RCC 7860 (cell line): ENCODE measurements around the gene SAP130.

Source experiments
- DNase-seq: peaks from one replicate; pipeline ENCODE4 v3.0.0-alpha.2; 2015; ENCODE audit warnings: low spot score
- FAIRE-seq: peaks from 2 replicates; lab custom pipeline; 2012; peaks lifted over from hg19 to GRCh38; lab: Jason Lieb, UNC

SAP130 gene

DNA sequence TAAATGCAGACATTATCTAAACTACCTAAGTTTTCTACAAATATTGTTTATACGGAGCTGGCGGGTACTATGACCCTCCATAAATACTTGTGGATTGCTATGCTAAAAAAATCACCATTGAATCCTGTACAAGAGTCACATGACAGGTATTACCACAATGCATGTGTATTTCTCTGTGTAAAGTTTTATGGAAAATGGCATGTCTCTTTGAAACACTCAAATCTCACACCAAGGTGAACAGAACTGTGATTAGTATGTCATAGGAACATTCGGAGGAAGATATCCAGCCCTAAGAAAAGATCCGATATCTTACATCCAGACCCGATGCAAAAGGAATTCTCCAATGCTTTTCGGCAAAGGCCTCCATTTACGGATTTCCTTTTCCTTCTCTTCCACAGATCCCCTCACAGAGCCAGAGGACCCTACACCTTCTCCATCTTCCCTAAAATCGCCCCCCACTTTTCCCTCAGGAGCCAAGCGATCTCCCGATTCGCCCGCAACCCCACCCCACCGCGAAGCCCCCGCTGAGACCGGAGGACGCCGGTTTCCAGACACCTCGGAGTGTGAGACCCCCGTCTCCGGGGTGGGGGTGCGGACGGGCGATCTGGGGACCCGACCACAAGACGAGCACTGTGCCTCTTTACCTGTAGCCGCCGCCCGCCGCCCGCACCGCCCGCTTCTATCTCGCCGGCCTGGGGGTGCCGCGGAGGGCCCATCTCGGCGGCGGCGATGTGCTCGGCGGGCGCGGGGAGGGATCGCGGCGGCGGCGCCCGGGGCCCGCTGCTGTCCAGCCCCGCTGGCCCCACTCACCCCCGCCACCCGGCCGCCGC is 1.2 kb downstream of the SAP130 start:
- DNase-seq (no peak), FAIRE-seq (no peak)

DNA sequence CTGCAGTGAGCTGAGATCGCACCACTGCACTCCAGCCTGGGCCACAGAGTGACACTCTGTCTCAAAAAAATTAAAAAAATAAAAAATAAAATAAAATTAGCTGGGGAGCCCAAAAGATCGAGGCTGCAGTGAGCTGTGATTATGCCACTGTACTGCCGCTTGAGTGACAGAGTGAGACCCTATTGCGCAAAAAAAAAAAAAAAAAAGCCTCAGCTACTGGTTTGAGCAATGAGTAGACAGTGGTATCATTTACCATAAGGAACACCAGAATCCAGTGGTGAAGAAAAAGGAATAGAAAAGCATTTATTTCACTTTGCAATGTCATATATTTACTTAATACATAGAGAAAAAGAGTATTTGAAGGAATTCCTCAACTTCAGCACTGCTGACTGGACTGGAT is 3.0 kb downstream of the SAP130 start:
- FAIRE-seq (no peak), DNase-seq (no peak)

DNA sequence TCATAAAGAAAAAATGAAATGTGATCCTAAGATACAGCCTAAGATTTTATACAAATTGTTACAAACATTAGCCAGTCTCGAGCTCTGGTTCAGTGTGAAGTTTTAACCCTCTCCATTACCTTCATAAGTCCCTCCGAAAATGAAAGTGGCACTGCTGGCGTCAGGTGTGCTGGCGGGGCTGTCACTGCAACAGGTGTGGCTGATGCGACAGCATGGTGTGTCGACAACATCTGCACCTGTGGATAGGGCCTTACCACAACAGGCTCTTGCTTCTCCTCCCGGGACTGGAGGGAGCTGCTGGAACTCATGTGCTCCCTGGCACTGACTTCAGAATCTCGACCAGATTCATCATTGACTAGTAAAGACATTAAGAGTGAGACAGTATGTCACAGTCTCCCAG is 10.3 kb downstream of the SAP130 start:
- FAIRE-seq (no peak), DNase-seq (no peak)

DNA sequence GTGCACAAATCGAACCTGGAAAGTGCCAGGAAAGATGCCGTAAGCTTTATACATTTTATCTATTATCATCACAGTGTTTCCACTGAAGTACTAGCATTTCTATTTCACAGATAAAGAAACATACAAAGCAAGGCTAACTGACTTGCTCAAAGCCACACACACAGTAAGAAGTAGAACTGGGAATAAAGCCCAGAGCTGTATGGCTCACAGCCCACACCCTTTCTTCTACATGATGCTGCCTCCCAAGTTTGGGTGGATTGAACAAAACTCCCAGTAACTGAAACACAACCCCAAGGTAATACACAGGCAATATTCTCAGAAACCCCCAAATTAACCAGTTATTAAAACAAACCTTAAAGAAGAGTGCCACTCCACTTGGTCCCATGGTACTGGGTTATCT is 11.2 kb downstream of the SAP130 start:
- no peak for DNase-seq
- no peak for FAIRE-seq

DNA sequence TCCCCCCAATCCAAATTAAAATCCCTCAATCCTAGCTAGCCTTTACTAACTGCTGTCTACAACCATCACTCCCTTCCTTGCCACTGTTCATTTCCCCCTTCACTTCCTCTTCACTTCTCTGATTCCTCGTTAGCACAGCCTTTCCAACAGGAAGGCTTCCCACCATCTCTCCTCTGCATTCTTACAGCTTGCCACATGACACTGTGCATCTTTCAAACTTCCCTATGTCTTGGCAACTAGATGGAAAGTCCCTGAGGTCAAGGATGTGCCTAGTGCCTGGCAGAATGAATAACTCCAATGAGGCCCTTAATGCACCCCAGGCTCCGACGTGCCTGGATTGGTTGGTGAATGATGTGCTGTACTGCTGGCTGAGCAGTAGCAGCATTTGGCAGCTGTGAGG is 15.2 kb downstream of the SAP130 start:
- no peak for FAIRE-seq
- no peak for DNase-seq

DNA sequence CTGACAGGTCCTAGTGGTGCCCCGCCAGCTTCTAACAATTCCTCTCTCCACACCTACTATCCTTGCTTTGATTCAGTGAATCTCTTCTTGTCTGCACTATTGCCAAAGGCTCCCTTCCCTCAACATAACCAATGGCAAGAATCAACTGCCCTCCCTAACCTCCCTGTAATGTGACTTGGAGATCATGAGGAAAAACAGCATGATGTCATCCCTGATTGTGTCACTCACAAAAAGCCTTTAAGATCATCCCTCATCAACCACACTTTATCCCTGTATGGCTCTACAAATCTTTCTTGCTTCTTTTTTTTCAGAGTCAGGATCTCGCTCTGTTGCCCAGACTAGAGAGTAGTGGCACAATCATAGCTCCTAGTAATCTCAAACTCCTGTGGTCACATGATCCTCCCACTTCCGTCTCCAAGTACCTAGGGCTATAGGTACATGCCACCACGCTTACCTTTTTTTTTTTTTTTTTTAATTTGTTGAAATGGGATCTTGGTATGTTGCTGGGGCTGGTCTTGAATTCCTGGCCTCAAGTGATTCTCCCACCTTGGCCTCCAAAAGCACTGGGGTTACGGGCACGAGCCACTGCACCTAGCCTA is 19.7 kb downstream of the SAP130 start:
- no peak for DNase-seq
- no peak for FAIRE-seq

DNA sequence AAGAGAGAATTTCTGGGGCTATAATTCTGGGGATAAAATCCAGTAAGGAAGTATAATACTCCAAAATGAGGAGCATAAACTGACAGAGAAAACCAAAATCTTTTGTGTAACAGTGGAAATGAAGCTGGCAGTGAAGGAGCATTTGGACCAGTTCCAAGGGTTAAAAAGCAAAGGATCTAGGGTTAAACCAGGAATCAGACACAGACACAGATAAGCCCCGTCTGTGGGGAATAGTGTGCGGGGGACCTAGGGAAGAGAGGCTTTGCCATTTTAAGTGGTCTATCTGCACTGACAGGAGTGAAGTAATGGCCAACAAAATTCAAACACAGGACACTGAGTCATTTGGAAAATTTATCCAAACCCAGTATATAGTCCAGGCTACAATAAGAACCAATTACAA is 23.4 kb downstream of the SAP130 start:
- FAIRE-seq (no peak), DNase-seq (no peak)

DNA sequence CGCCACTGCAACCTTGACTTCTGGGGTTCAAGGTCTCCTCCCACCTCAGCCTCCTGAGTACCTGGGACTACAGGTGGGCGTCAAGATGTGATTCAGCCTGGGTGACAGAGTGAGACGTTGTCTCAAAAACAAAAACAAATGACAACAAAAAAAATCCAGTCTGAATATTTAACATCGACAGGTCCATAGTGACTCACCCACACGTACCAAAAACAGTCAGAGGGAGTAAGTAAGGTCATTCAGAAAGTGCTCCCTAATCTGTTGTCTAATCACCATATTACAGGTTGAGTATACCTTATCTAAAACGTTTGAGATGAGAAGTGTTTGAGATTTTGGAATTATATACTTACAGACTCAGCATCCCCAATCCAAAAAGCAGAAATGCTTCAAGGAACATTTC is 24.4 kb downstream of the SAP130 start:
- DNase-seq (no peak), FAIRE-seq (no peak)

DNA sequence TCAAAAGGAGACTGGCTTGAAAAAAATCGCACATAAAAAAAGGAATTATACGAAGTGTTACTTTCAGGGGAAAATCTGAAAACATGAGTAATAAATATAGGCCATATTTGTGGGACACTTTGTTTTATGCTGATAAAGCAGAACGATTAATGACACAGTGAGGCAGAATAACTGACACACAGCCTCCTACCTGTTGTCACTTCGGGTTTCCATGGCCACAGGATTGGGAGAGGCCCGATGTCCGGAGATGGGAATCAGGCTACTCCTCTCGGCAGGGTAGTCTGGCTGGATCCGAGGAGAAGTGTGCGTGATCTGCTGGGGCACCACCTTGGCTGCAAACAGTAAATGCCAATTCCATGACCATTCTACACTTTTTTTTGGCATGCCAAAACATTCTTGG is 31.7 kb downstream of the SAP130 start:
- DNase-seq = no peak
- no peak for FAIRE-seq

DNA sequence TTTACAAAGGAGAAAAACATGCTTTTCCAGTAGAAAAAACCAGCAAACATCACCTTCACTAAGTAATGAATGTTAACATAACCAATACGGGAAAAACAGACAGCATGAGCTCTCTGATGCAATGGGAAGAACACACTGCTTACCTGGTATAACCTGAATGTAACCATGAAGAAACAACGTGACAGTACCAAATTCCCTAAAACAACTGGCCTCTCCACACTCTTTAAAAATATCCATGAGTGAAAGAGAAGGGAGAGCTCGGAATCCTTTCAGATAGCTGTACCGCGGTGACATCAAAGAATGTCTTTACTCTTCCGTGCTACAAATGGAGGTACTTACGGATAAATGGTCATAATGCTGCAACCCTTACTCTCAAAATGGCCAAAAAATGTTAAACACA is 32.1 kb downstream of the SAP130 start:
- no peak for DNase-seq
- FAIRE-seq = no peak

DNA sequence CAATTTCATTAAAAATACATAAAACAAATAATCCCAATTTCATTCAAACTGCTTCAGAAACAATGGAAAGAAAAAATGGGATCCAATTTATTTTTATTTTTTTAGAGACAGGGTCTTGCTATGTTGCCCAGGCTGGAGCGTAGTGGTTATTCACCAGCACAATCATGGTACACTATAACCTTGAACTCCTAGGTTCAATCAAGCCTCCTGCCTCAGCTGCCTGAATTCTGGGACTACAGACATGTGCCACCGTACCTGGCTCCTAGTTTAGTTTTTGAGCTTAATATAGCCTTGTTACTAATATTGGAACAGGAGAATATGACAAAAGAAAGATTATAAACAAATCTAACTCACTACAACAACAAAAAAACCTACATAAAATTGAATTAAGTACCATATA is 34.2 kb downstream of the SAP130 start:
- no peak for DNase-seq
- FAIRE-seq = no peak

DNA sequence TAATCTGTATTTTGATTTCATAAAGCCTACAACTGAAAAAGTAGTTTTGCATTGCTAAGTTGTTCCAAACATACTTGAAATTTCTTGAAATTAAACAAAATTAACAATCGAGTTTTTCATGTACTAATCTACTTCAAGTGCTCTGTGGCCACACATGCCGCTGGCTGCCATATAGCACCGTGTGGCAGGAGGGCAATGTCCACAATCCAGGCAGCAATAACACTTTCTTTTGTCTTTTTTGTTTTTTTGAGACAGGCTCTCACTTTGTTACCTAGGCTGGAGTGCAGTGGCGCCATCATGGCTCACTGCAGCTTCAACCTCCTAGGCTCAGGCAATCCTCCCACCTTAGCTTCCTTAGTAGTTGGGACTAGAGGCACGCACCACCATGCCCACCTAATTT is 36.1 kb downstream of the SAP130 start:
- DNase-seq (no peak), FAIRE-seq (no peak)

DNA sequence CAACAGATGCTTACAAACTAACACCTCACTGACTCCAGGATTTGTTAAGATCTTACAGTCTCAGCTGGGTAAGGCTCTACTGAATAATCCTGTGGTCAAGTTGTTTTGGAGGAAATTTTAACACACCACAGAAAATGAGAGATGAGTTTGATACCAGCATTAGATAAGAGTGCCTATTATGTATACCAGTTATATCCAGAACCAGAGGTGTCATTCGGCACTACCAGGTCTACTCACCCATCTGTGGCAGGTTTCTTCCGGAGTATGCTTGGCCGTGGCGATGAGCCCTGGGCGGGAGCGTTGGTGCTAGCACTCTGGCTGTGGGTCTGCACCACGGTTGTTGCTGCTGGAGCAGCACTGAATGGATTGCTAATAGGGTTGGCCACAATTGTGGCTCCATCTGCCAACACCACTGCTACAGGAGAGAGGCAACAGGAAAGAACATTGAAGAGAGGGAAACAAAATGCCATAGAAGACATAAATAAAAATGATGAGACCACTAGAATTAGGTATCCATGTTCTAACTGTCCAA is 41.2 kb downstream of the SAP130 start:
- FAIRE-seq = no peak
- no peak for DNase-seq

DNA sequence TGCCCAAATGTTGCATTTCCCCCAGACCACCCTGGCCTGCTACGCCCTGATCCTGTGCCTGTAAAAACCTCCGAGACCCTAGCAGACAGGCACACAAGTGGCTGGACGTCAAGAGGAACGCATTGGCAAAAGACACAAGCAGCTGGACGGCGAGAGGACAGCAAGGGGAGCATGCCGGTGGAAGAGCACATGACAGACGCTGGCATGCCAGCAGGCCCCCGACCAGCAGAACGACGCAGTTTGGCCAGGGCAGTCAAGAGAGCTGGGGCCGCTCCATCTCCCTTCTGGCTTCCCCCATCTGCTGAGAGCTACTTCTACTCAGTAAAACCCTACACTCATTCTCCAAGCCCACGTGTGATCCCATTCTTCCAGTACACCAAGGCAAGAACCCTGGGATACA is 42.1 kb downstream of the SAP130 start:
- DNase-seq (no peak), FAIRE-seq (no peak)

DNA sequence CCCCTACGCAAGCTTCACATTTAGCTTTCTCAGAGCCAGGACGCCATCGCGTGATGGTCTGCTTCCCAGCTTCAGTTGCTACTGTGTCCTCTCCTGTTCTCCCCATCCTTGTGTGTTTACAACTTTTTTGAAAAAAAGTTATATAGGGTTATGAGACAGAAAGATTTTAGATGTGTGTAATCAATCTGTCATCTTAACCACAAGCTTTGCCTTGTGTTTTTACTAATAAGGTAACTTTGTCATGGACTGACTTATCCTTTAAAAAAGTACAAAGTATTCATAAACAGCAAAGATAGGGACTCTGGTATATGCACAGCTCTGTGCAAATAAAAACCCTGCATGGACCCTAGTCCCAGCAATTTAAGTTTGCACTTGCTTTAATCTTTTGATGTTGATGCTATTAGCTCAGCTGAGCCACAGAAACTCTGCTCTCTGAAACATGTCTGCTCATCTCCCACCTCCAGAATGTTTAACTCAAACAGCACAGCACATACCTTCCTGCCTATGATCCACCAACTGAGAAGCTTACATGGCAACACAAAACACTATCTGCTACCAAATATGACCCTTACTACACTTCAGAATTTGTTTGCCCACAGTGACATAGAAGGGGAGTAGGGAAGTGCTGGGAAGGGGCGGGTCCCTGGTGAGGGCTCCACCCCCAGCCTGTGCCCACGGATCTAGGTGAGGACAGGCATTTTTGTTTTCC is 42.7 kb downstream of the SAP130 start:
- FAIRE-seq = no peak

DNA sequence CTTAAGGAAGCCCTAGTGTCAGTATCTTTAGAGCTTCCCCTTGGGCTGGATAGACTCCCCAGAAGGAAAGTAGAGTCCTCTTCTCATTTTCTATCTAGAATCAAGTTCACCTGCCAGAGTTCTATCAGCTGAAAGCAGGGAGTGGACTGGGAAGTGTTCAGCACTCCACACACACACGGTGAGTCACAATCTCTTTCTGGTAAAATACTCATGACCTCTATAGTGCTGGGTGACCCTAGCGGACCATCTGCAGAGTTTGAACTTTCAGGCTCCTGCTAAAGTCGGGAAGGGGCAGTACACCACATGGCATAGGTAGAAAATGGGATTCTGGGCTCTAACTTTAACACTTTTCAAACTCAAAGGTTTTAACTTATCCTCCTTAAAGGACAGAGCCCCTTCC is 43.3 kb downstream of the SAP130 start:
- no peak for FAIRE-seq

More for the DNA sequence above, 42.7 kb downstream of the SAP130 start:
- no peak for DNase-seq

DNA sequence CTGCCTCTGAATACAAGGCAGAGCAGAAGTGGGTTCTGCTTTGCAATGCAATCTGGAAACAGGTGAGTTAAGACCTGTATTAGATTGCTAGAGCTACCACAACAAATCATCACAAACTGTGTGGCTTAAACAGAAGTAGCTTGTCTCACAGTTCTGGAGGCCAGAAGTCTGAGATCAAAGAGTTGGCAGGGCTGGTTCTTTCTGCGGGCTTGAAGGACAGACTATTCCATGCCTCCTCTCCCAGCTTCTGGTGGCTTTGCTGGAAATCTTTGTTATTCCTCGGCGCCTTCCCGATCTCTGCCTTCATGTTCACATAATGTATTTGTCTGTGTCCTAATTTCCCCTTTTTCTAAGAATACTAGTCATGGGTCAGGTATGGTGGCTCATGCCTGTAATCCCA is 58.4 kb downstream of the SAP130 start:
- no peak for FAIRE-seq
- DNase-seq = no peak

More for the DNA sequence above, 43.3 kb downstream of the SAP130 start:
- no peak for DNase-seq

DNA sequence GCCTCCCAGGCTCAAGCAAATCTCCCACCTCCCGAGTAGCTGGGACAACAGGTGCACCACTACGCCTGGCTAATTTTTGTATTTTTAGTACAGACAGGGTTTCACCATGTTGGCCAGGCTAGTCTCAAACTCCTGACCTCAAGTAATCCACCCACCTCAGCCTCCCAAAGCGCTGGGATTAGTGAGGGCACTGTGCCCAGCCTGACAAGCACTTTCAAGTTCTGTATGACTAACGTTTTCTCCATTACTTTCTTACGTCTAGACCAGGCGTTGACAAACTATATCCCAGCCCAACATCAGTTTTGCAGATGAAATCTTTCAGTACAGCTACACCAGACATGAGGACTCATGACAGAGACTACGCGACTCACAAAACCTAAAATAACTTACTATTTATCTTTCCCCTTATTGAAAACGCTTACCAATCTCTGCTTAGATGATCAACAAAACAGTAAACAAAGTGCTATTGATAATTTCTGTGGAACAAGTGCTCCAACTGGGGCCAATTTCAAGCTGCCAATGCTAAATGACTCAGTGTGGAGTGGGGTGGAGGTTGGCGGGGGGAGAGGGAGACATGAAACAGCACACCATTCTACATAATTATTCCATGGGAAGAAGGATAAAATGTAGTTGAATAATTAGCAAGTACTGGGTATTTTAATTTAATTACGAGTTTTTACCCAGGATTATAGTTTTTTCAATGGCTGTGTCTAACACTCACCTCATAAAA is 59.1 kb downstream of the SAP130 start:
- no peak for DNase-seq
- no peak for FAIRE-seq

DNA sequence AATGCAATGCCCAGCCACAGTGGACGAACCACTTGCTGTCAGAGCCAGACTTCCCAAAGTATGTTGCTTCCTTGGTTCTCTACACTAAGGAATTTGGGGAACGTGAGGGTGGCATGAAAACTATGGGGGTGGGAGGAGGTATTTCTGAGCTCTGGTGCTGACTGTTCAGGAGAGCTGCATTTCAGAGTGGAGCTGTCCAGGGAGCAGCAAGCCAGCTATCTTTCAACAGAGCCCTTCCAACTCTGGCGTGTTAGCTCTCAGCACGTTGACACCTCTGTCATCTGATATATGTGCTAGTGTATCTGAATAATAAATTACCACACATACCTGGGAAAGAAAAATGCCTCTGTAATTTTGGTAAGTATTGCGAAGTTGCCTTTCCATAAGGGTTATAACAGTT is 66.1 kb downstream of the SAP130 start:
- FAIRE-seq = no peak
- no peak for DNase-seq

DNA sequence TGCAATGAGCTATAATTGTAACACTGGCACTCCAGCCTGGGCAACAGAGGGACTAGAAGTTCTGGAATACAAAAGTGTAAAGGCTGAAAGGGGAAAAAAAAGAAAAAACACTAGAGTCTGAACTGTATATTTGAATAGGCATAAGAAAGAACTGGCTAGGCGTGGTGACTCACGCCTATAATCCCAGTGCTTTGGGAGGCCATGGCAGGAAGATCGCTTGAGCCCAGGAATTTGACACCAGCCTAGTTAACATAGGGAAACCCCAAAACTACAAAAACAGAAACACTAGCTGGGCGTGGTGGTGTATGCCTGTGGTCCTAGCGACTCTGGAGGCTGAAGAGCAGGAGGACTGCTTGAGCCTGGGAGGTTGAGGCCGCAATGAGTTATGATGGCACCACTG is 70.6 kb downstream of the SAP130 start:
- FAIRE-seq (no peak), DNase-seq (no peak)

DNA sequence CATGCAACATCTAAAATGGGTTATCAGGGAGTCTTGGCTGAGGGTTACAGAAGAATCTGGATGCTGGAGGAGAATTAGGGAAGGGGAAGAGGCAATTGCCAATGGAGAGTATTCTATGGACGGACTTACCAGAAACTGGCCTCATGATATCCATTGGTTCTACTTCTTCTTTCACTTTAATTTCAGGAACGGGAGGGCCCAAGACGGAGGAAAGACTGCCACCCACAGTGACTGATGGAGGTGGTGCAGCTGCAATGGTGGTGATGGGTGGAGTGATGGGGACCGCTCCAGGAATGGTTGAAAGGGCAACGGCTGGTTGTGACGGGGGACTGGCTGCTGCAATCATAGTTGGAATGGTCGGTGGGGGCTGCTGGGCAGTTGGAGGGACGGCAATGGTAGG is 73.0 kb downstream of the SAP130 start:
- no peak for FAIRE-seq
- DNase-seq = no peak
